Liver (tissue), 9 donors: ENCODE results near the gene PCNX2. TPM values are rescaled to one million over a fixed set of nuclear protein-coding genes. Genes with fewer than 3 reads are reported as not detected.

ENCODE experiments used
- DNase-seq: peaks from one replicate; pipeline ENCODE4 v3.0.0-alpha.2; 2017; ENCODE audit warnings: low spot score
- H3K27ac ChIP-seq, 2 donors: one replicate each; pipeline ENCODE4 v1.7.0; 2013; ENCODE audit warnings: inconsistent platforms in 2 of 2, low read length in 2 of 2, control low read depth in 1 of 2, low read depth in 1 of 2, mild to moderate bottlenecking in 1 of 2
- H3K27me3 ChIP-seq, 4 donors: one replicate each; pipeline versions ENCODE4 v1.6.1 to v1.7.0; 2013; ENCODE audit warnings: low read length in 3 of 4, inconsistent platforms in 1 of 4, mild to moderate bottlenecking in 1 of 4, moderate library complexity in 1 of 4; ENCODE audit not compliant: control insufficient read depth in 4 of 4, insufficient read depth in 4 of 4
- H3K36me3 ChIP-seq, 4 donors: one replicate each; pipeline versions ENCODE4 v1.6.1 to v1.7.0; 2013; ENCODE audit warnings: low read length in 3 of 4, mild to moderate bottlenecking in 3 of 4, low read depth in 1 of 4, moderate library complexity in 1 of 4; ENCODE audit not compliant: control insufficient read depth in 4 of 4, insufficient read depth in 3 of 4
- H3K4me1 ChIP-seq, 4 donors: one replicate each; pipeline versions ENCODE4 v1.6.1 to v1.7.0; 2013; ENCODE audit warnings: low read length in 3 of 4, mild to moderate bottlenecking in 3 of 4, moderate library complexity in 1 of 4; ENCODE audit not compliant: control insufficient read depth in 4 of 4, insufficient read depth in 4 of 4
- H3K4me3 ChIP-seq, 3 donors: one replicate each; pipeline versions ENCODE4 v1.6.1 to v1.7.0; 2013; ENCODE audit warnings: low read length in 3 of 3, control low read depth in 1 of 3, low read depth in 1 of 3, mild to moderate bottlenecking in 1 of 3
- H3K9ac ChIP-seq, 2 donors: one replicate each; pipeline ENCODE4 v1.7.0; 2013; ENCODE audit warnings: low read length in 2 of 2, mild to moderate bottlenecking in 2 of 2, moderate library complexity in 2 of 2, control low read depth in 1 of 2, low read depth in 1 of 2
- H3K9me3 ChIP-seq, 4 donors: one replicate each; pipeline versions ENCODE4 v1.6.1 to v1.7.0; 2013; ENCODE audit warnings: low read length in 3 of 4; ENCODE audit not compliant: control insufficient read depth in 4 of 4
- ATF3 ChIP-seq: IDR thresholded peaks from 2 replicates; pipeline ENCODE4 v1.6.1; 2016; ENCODE audit warnings: antibody characterized with exemption
- CTCF ChIP-seq: fragments of 150-350 bp; IDR thresholded peaks from 2 replicates; pipeline ENCODE4 v1.5.1; 2017; ENCODE audit warnings: improper control_type of control experiment, low read depth, low read length; ENCODE audit not compliant: missing input control
- EGR1 ChIP-seq, 2 donors: IDR thresholded peaks; 2 replicates each; pipeline ENCODE4 v1.6.1; 2016 to 2018; ENCODE audit warnings: antibody characterized with exemption in 2 of 2, low read depth in 2 of 2
- FOXA1 ChIP-seq: IDR thresholded peaks from 2 replicates; pipeline ENCODE4 v1.6.1; 2016; ENCODE audit warnings: antibody characterized with exemption
- FOXA2 ChIP-seq: IDR thresholded peaks from 2 replicates; pipeline ENCODE4 v1.6.1; 2016; ENCODE audit warnings: antibody characterized with exemption
- GABPA ChIP-seq, 2 donors: IDR thresholded peaks in 1 of 2; conservative IDR thresholded peaks in 1 of 2; 2 replicates each; pipeline ENCODE4 v1.6.1; 2016; ENCODE audit warnings: antibody characterized with exemption in 2 of 2, mild to moderate bottlenecking in 1 of 2, moderate library complexity in 1 of 2
- HNF4A ChIP-seq, 2 donors: conservative IDR thresholded peaks; 2 replicates each; pipeline ENCODE4 v1.6.1; 2016; ENCODE audit warnings: antibody characterized with exemption in 2 of 2, mild to moderate bottlenecking in 2 of 2
- HNF4G ChIP-seq: IDR thresholded peaks from 2 replicates; pipeline ENCODE4 v1.6.1; 2016; ENCODE audit warnings: antibody characterized with exemption
- JUND ChIP-seq, 2 donors: IDR thresholded peaks; 2 replicates each; pipeline ENCODE4 v1.6.1; 2016; ENCODE audit warnings: antibody characterized with exemption in 2 of 2
- MAX ChIP-seq: IDR thresholded peaks from 2 replicates; pipeline ENCODE4 v1.6.1; 2016; ENCODE audit warnings: antibody characterized with exemption
- NR2F2 ChIP-seq: IDR thresholded peaks from 2 replicates; pipeline ENCODE4 v1.6.1; 2016; ENCODE audit warnings: antibody characterized with exemption
- RAD21 ChIP-seq, 2 donors: IDR thresholded peaks; 2 replicates each; pipeline ENCODE4 v1.6.1; 2016; ENCODE audit warnings: antibody characterized with exemption in 2 of 2, mild to moderate bottlenecking in 2 of 2
- REST ChIP-seq: IDR thresholded peaks from 2 replicates; pipeline ENCODE4 v1.6.1; 2016; ENCODE audit warnings: antibody characterized with exemption, mild to moderate bottlenecking
- RXRA ChIP-seq, 2 donors: IDR thresholded peaks; 2 replicates each; pipeline ENCODE4 v1.6.1; 2017 to 2018; ENCODE audit warnings: antibody characterized with exemption in 2 of 2, mild to moderate bottlenecking in 1 of 2
- SP1 ChIP-seq: IDR thresholded peaks from 2 replicates; pipeline ENCODE4 v1.6.1; 2018; ENCODE audit warnings: antibody characterized with exemption, mild to moderate bottlenecking
- TAF1 ChIP-seq: conservative IDR thresholded peaks from 2 replicates; pipeline ENCODE4 v1.6.1; 2016; ENCODE audit warnings: antibody characterized with exemption, mild to moderate bottlenecking
- YY1 ChIP-seq: IDR thresholded peaks from 2 replicates; pipeline ENCODE4 v1.6.1; 2016; ENCODE audit warnings: antibody characterized with exemption, mild to moderate bottlenecking
- ZBTB33 ChIP-seq: IDR thresholded peaks from 2 replicates; pipeline ENCODE4 v1.6.1; 2016; ENCODE audit warnings: antibody characterized with exemption
- WGBS: extraction: QIAGEN DNeasy Blood & Tissue Kit; methylation state at CpG from one replicate; pipeline ENCODE4 v1.1.7; 2013; 5-methylcytosine and 5-hydroxymethylcytosine counted together
- polyA plus RNA-seq, 2 donors: library from polyadenylated mRNA; stranded (reverse) in 1 of 2; unstranded in 1 of 2; fragments of 200-250 nt in 1 of 2; fragments of >200 nt in 1 of 2; fragmentation: Nextera tagmentation in 1 of 2; extraction: Ambion mirVana in 1 of 2; gene quantifications; one replicate each; pipeline versions ENCODE4 v1.2.1 to v1.2.3, GENCODE V29; 2013 to 2015
- total RNA-seq, 2 donors: library from RNA; depleted of rRNA; stranded (reverse); fragments of >200 nt; gene quantifications; one replicate each; pipeline ENCODE4 v1.2.3, GENCODE V29; 2014
- donor health status: healthy.
- donor health status: healthy.
- donor health status: healthy.
- donor health status: healthy.
- donor health status: healthy.

PCNX2 gene
- total and polyA plus RNA-seq, 4 donors, result 0.20 to 3.1 (median 0.92) TPM

GRCh38 chr1:232984577-232985425, 310.7 kb downstream of the PCNX2 start:
- Histone ChIP-seq H3K27ac (no peak overlapping the region), H3K4me3 (no peak overlapping the region), H3K9ac (no peak overlapping the region), H3K9me3 (no peaks in the 10 kb centered on the region), H3K27me3 (peaks cover 0 to 2% (median 0%) of the 10 kb centered on the region in 4 donors), H3K36me3 (no peaks in the 10 kb centered on the region), H3K4me1 (no peaks in the 10 kb centered on the region)
- no peak for DNase-seq
- WGBS, result 91% methylated on average over 10 of the region's 10 CpGs
- TF ChIP-seq REST, result no peak
- TF ChIP-seq TAF1, result no peak
- TF ChIP-seq GABPA (IDR thresholded peaks at IDR 0.05 in 1 of 2, conservative IDR thresholded peaks at IDR 0.05 in 1 of 2), result no peak
- no peak for TF ChIP-seq FOXA1
- no peak for TF ChIP-seq RAD21 (IDR thresholded peaks at IDR 0.05)
- no peak for TF ChIP-seq MAX
- no peak for TF ChIP-seq YY1
- TF ChIP-seq SP1, result no peak
- no peak for TF ChIP-seq JUND (IDR thresholded peaks at IDR 0.05)
- TF ChIP-seq HNF4A (conservative IDR thresholded peaks at IDR 0.05), result no peak
- no peak for TF ChIP-seq ATF3
- TF ChIP-seq FOXA2, result no peak
- TF ChIP-seq EGR1 (IDR thresholded peaks at IDR 0.05; ENCODE audit: low read depth in 2 of 2), result no peak
- TF ChIP-seq HNF4G, result no peak
- no peak for TF ChIP-seq NR2F2
- no peak for TF ChIP-seq RXRA (IDR thresholded peaks at IDR 0.05)

- no peak for TF ChIP-seq CTCF
- no peak for TF ChIP-seq FOXA2
- TF ChIP-seq YY1, result no peak
- no peak for TF ChIP-seq GABPA (IDR thresholded peaks at IDR 0.05 in 1 of 2, conservative IDR thresholded peaks at IDR 0.05 in 1 of 2)
- no peak for TF ChIP-seq MAX
- TF ChIP-seq RAD21 (IDR thresholded peaks at IDR 0.05), result no peak
- TF ChIP-seq ZBTB33, result no peak
- 96% methylated on average over 25 of the region's 25 CpGs for WGBS
- no peaks in the 10 kb centered on the region for H3K9me3 ChIP-seq
- H3K4me3 ChIP-seq, result no peak overlapping the region
- no peak overlapping the region for H3K9ac ChIP-seq
- H3K27ac ChIP-seq, result no peak overlapping the region
- H3K4me1 ChIP-seq, result no peaks in the 10 kb centered on the region
- H3K36me3 ChIP-seq, result no peaks in the 10 kb centered on the region
- DNase-seq, result no peak
- H3K27me3 ChIP-seq, result peaks cover 0 to 2% (median 0%) of the 10 kb centered on the region in 4 donors
These were observed 311.5 kb downstream of the PCNX2 start for GRCh38 chr1:232983817-232984567.
